ENCODE data around the gene FCRL3. TPM values are rescaled to one million over a fixed set of nuclear protein-coding genes. Genes with fewer than 3 reads are reported as not detected.

Gene FCRL3
- total RNA-seq, 1 donor from 2014 or later: not detected

GRCh38 chr1:157678721-157679120 is 21.8 kb downstream of the FCRL3 start:
- Mint-ChIP-seq H3K4me3 (no peak overlapping the region), H3K27me3 (ENCODE audit: low read depth) (peaks cover 3% of the 10 kb centered on the region), H3K36me3 (ENCODE audit: low read depth) (peaks cover 3% of the 10 kb centered on the region), H3K4me1 (no peaks in the 10 kb centered on the region), H3K9me3 (peaks cover 9% of the 10 kb centered on the region), H3K27ac (ENCODE audit: unreplicated experiment) (no peak overlapping the region)
- no peak for TF ChIP-seq CTCF (conservative IDR thresholded peaks at IDR 0.05)
- no peak for DNase-seq (ENCODE audit: low read depth, low spot score)

GRCh38 chr1:157673008-157673407 is 27.6 kb downstream of the FCRL3 start:
- H3K9me3 Mint-ChIP-seq: peaks cover 16% of the 10 kb centered on the region
- H3K27ac Mint-ChIP-seq (ENCODE audit: unreplicated experiment): no peak overlapping the region
- no peak for TF ChIP-seq CTCF (conservative IDR thresholded peaks at IDR 0.05)
- H3K4me3 Mint-ChIP-seq: no peak overlapping the region
- no peak for DNase-seq (ENCODE audit: low read depth, low spot score)
- H3K4me1 Mint-ChIP-seq: peaks cover 11% of the 10 kb centered on the region
- H3K27me3 Mint-ChIP-seq (ENCODE audit: low read depth): peaks cover 6% of the 10 kb centered on the region
- H3K36me3 Mint-ChIP-seq (ENCODE audit: low read depth): peaks cover 3% of the 10 kb centered on the region

GRCh38 chr1:157671895-157672294 is 28.7 kb downstream of the FCRL3 start:
- no peak for DNase-seq (ENCODE audit: low read depth, low spot score)
- Mint-ChIP-seq H3K27ac (ENCODE audit: unreplicated experiment) (no peak overlapping the region), H3K36me3 (ENCODE audit: low read depth) (peaks cover 3% of the 10 kb centered on the region), H3K9me3 (peaks cover 20% of the 10 kb centered on the region), H3K4me3 (no peak overlapping the region), H3K27me3 (ENCODE audit: low read depth) (peaks cover 6% of the 10 kb centered on the region), H3K4me1 (peaks cover 11% of the 10 kb centered on the region)
- TF ChIP-seq CTCF (conservative IDR thresholded peaks at IDR 0.05): no peak

- Mint-ChIP-seq H3K27me3 (ENCODE audit: low read depth) (peaks cover 23% of the 10 kb centered on the region), H3K4me3 (no peak overlapping the region), H3K36me3 (ENCODE audit: low read depth) (no peaks in the 10 kb centered on the region), H3K27ac (ENCODE audit: unreplicated experiment) (no peak overlapping the region), H3K9me3 (no peaks in the 10 kb centered on the region), H3K4me1 (no peaks in the 10 kb centered on the region)
- no peak for DNase-seq (ENCODE audit: low read depth, low spot score)
- no peak for TF ChIP-seq CTCF (conservative IDR thresholded peaks at IDR 0.05)
Measured at GRCh38 chr1:157659576-157660247, 40.9 kb downstream of the FCRL3 start.

GRCh38 chr1:157658571-157658970 is 42.0 kb downstream of the FCRL3 start:
- H3K27ac Mint-ChIP-seq (ENCODE audit: unreplicated experiment): no peak overlapping the region
- no peak overlapping the region for H3K4me3 Mint-ChIP-seq
- H3K4me1 Mint-ChIP-seq: no peaks in the 10 kb centered on the region
- TF ChIP-seq CTCF (conservative IDR thresholded peaks at IDR 0.05): no peak
- peaks cover 16% of the 10 kb centered on the region for H3K27me3 Mint-ChIP-seq (ENCODE audit: low read depth)
- no peaks in the 10 kb centered on the region for H3K9me3 Mint-ChIP-seq
- no peaks in the 10 kb centered on the region for H3K36me3 Mint-ChIP-seq (ENCODE audit: low read depth)
- DNase-seq (ENCODE audit: low read depth, low spot score): no peak

All from neural crest cell (in vitro differentiated cells).